ENCODE data around the gene TFDP1.

DNA sequence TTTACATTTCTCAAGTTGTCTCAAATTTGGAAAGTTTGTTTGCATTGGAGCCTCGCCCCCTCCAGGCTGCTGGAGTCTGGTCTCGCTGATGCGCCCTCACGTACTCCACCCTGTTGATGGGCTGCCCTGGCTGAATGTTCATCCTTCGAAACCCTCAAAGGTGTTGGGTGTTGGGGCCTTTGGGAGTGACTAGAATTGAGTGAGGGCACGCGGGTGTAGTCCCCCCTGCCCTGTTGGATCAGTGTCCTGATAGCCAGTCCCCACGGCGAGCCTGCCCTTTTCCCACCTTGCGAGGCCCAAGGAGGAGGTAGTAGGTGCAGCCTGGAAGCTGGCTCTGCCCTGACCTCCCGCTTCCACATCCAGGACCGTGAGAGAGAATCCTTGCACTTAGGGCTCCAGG, 14.8 kb downstream of the TFDP1 start:
- no peak for TF ChIP-seq POLR2A (IDR thresholded peaks at IDR 0.05)
- TF ChIP-seq, protein P1, sequence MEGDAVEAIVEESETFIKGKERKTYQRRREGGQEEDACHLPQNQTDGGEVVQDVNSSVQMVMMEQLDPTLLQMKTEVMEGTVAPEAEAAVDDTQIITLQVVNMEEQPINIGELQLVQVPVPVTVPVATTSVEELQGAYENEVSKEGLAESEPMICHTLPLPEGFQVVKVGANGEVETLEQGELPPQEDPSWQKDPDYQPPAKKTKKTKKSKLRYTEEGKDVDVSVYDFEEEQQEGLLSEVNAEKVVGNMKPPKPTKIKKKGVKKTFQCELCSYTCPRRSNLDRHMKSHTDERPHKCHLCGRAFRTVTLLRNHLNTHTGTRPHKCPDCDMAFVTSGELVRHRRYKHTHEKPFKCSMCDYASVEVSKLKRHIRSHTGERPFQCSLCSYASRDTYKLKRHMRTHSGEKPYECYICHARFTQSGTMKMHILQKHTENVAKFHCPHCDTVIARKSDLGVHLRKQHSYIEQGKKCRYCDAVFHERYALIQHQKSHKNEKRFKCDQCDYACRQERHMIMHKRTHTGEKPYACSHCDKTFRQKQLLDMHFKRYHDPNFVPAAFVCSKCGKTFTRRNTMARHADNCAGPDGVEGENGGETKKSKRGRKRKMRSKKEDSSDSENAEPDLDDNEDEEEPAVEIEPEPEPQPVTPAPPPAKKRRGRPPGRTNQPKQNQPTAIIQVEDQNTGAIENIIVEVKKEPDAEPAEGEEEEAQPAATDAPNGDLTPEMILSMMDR (IDR thresholded peaks at IDR 0.05): no peak
